OCI-LY3 (cell line): Measurements from ENCODE around the gene VSIG4.

Experiments used
- H2AFZ ChIP-seq: fragments of 200-600, 300-600 bp; shearing (Covaris generic); 2 replicates; pipeline ENCODE4 v1.6.0; 2014; ENCODE audit warnings: antibody characterized with exemption, low read depth, low read length
- H3K27ac ChIP-seq: fragments of 200-600, 300-600 bp; sonication (generic); 2 replicates; pipeline ENCODE4 v1.5.1; 2014; ENCODE audit warnings: mild to moderate bottlenecking, low read length, moderate library complexity, mixed read lengths
- H3K27me3 ChIP-seq: fragments of 200-600, 300-600 bp; sonication (generic); 2 replicates; pipeline ENCODE4 v1.6.1; 2014; ENCODE audit warnings: low read depth, low read length, mixed read lengths
- H3K36me3 ChIP-seq: fragments of 200-600, 300-600 bp; sonication (generic); replicated peaks from 2 replicates; pipeline ENCODE3; 2014; ENCODE audit warnings: low read depth, low read length, mixed read lengths
- H3K4me1 ChIP-seq: fragments of 300-600, 200-600 bp; sonication (generic); 2 replicates; pipeline ENCODE4 v1.6.1; 2014; ENCODE audit warnings: low read length, mixed read lengths
- H3K4me2 ChIP-seq: fragments of 200-600, 300-600 bp; sonication (generic); 2 replicates; pipeline ENCODE4 v1.6.1; 2014; ENCODE audit warnings: low read length, mixed read lengths
- H3K4me3 ChIP-seq: fragments of 300-600, 200-600 bp; sonication (generic); 2 replicates; pipeline ENCODE4 v1.5.1; 2014; ENCODE audit warnings: antibody characterized with exemption, mild to moderate bottlenecking, low read length, moderate library complexity
- H3K79me2 ChIP-seq: fragments of 300-600, 200-600 bp; shearing (Covaris generic); 2 replicates; pipeline ENCODE4 v1.6.1; 2014; ENCODE audit warnings: mild to moderate bottlenecking, low read length, mixed read lengths
- H3K9ac ChIP-seq: fragments of 300-600, 200-600 bp; shearing (Covaris generic); 2 replicates; pipeline ENCODE4 v1.6.0; 2014; ENCODE audit warnings: mild to moderate bottlenecking, low read length, moderate library complexity
- H3K9me3 ChIP-seq: fragments of 200-600, 300-600 bp; shearing (Covaris generic); 2 replicates; pipeline ENCODE4 v1.6.1; 2014; ENCODE audit warnings: low read length, mixed read lengths; ENCODE audit not compliant: insufficient read depth
- H4K20me1 ChIP-seq: fragments of 200-600, 300-600 bp; sonication (generic); 2 replicates; pipeline ENCODE4 v1.6.1; 2016; ENCODE audit warnings: low read length, mixed read lengths; ENCODE audit not compliant: insufficient read depth
- EZH2phosphoT487 ChIP-seq: fragments of 200-600 bp; shearing (Covaris generic); IDR thresholded peaks from 2 replicates; pipeline ENCODE4 v1.6.1; 2018; ENCODE audit warnings: antibody characterized with exemption, mixed run types, low read depth
- TF ChIP-seq, protein P1 (sequence below): fragments of 200-600, 300-600 bp; sonication (generic); IDR thresholded peaks from 2 replicates; pipeline ENCODE4 v1.5.1; 2014; ENCODE audit warnings: antibody characterized with exemption, low read length, low read depth

VSIG4 gene

GRCh38 chrX:66013194-66013816, 26.6 kb downstream of the VSIG4 start:
- Histone ChIP-seq H3K27ac (peak overlapping the region; percentile 82), H3K27me3 (no peaks in the 10 kb centered on the region), H3K4me2 (peak overlapping the region; percentile 72), H3K9me3 (no peaks in the 10 kb centered on the region), H3K4me1 (peaks cover 81% of the 10 kb centered on the region), H4K20me1 (no peaks in the 10 kb centered on the region), H2AFZ (no peak overlapping the region), H3K79me2 (no peaks in the 10 kb centered on the region), H3K4me3 (peak overlapping the region; percentile 38; the same call in 1 of the 2 replicates), H3K9ac (peak overlapping the region; percentile 25; the same call in 1 of the 2 replicates), H3K36me3 (no peaks in the 10 kb centered on the region)
- TF ChIP-seq EZH2phosphoT487, result no peak
- TF ChIP-seq, protein P1, sequence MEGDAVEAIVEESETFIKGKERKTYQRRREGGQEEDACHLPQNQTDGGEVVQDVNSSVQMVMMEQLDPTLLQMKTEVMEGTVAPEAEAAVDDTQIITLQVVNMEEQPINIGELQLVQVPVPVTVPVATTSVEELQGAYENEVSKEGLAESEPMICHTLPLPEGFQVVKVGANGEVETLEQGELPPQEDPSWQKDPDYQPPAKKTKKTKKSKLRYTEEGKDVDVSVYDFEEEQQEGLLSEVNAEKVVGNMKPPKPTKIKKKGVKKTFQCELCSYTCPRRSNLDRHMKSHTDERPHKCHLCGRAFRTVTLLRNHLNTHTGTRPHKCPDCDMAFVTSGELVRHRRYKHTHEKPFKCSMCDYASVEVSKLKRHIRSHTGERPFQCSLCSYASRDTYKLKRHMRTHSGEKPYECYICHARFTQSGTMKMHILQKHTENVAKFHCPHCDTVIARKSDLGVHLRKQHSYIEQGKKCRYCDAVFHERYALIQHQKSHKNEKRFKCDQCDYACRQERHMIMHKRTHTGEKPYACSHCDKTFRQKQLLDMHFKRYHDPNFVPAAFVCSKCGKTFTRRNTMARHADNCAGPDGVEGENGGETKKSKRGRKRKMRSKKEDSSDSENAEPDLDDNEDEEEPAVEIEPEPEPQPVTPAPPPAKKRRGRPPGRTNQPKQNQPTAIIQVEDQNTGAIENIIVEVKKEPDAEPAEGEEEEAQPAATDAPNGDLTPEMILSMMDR, result no peak

DNA sequence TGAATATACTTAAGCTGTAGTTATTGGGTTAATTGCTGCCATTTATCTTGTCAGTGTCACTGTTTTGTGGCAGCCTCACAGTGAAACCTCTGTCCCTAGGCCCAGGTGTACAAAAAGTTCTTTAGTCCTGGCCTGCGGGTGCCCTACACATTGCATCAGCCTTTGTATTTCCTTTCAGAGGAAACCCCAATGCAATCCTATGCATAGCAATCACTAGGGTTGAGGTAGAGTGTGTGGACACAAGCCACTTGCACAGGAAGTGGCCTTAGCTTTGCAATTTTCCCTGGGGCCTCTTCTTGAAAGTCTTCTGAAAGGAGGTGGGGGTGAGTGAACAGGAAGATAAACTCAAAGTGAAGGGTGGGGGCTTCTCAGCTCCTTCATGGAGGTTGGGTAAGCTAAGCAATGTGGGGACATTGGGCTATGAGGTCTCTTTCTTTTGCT, 27.8 kb downstream of the VSIG4 start:
- H3K4me1 ChIP-seq, result peaks cover 77% of the 10 kb centered on the region
- H3K9ac ChIP-seq, result no peak overlapping the region
- H3K27me3 ChIP-seq, result no peaks in the 10 kb centered on the region

GRCh38 chrX:66009231-66009845, 30.5 kb downstream of the VSIG4 start:
- H3K9ac ChIP-seq, result no peak overlapping the region
- H3K79me2 ChIP-seq, result no peaks in the 10 kb centered on the region
- H3K9me3 ChIP-seq, result no peaks in the 10 kb centered on the region
- H3K27ac ChIP-seq, result no peak overlapping the region
- no peaks in the 10 kb centered on the region for H3K36me3 ChIP-seq
- TF ChIP-seq, protein P1, result no peak
- TF ChIP-seq EZH2phosphoT487, result no peak
- H2AFZ ChIP-seq, result no peak overlapping the region
- H3K4me2 ChIP-seq, result no peak overlapping the region
- no peaks in the 10 kb centered on the region for H4K20me1 ChIP-seq
- H3K27me3 ChIP-seq, result no peaks in the 10 kb centered on the region
- H3K4me1 ChIP-seq, result peaks cover 63% of the 10 kb centered on the region
- no peak overlapping the region for H3K4me3 ChIP-seq

More for the DNA sequence above, 27.8 kb downstream of the VSIG4 start:
- no peak overlapping the region for H3K4me2 ChIP-seq
- no peaks in the 10 kb centered on the region for H4K20me1 ChIP-seq
- no peak overlapping the region for H3K27ac ChIP-seq
- H3K9me3 ChIP-seq, result no peaks in the 10 kb centered on the region
- no peaks in the 10 kb centered on the region for H3K36me3 ChIP-seq
- no peaks in the 10 kb centered on the region for H3K79me2 ChIP-seq
- no peak overlapping the region for H2AFZ ChIP-seq
- TF ChIP-seq EZH2phosphoT487, result no peak
- TF ChIP-seq, protein P1, result no peak
- H3K4me3 ChIP-seq, result no peak overlapping the region

- Histone ChIP-seq H3K79me2 (no peaks in the 10 kb centered on the region), H2AFZ (no peak overlapping the region), H3K9me3 (no peaks in the 10 kb centered on the region), H3K27ac (no peak overlapping the region), H3K4me3 (no peak overlapping the region), H3K4me1 (peaks cover 56% of the 10 kb centered on the region), H3K9ac (no peak overlapping the region), H3K36me3 (no peaks in the 10 kb centered on the region), H3K4me2 (peak overlapping the region; percentile 26; the same call in 1 of the 2 replicates), H3K27me3 (no peaks in the 10 kb centered on the region), H4K20me1 (no peaks in the 10 kb centered on the region)
- TF ChIP-seq, protein P1, result no peak
- TF ChIP-seq EZH2phosphoT487, result no peak
Measured at GRCh38 chrX:66008328-66008970, 31.4 kb downstream of the VSIG4 start.
